Medulla oblongata (tissue), 1 donor: Measurements from ENCODE around the gene TXNRD2.
A peak's percentile ranks its signal among the peaks of the same experiment; 100 is the strongest.

Source experiments
- DNase-seq: peaks from one replicate; pipeline ENCODE4 v3.0.0-alpha.2; 2015; ENCODE audit errors: extremely low spot score

TXNRD2 gene

DNA sequence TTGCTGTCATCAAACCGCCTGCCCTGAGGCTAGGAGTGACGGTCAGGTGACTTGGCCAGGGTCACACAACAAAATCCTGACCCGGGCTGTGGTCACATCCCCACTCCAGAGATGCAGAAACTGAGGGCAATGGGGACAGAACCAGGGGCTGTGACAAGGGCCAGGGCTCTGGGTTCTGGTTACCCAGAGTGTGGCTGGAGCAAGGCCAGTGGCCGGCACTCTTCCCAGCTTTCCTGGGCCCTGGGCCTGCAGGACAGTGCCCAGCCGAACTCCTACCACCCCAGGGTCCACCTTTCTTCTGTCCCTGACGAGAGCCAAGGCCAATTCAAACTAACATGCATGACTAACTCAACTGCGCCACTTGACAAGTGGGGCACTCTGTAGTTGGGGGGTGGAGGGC, 39.1 kb upstream of the TXNRD2 start:
- DNase-seq = peak; percentile 30

- no peak for DNase-seq
These were observed 38.3 kb upstream of the TXNRD2 start for GRCh38 chr22:19979712-19980493.

DNA sequence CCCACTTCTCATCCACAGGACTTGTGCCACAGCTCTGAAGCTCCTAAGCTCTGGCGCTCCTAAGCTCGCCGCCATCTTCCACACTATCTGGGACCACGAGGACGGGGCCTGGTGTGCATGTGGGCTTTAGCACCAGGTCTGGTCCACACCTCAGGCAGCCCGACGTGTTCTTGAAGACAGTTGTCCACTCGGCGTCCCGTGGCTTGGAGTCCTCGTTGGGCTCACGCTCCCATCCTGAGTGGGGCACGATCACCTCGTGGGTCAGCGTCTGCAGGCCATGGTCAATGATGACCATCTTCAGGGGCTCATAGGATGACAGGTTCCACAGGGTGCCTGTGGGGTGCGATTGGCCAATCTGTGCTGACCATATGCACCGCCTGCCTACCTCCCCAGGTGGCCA, 37.1 kb upstream of the TXNRD2 start:
- no peak for DNase-seq

GRCh38 chr22:19977296-19978243, 36.0 kb upstream of the TXNRD2 start:
- DNase-seq = no peak

GRCh38 chr22:19976671-19977070, 35.1 kb upstream of the TXNRD2 start:
- DNase-seq = no peak

GRCh38 chr22:19975707-19976035, 34.1 kb upstream of the TXNRD2 start:
- DNase-seq = no peak

DNA sequence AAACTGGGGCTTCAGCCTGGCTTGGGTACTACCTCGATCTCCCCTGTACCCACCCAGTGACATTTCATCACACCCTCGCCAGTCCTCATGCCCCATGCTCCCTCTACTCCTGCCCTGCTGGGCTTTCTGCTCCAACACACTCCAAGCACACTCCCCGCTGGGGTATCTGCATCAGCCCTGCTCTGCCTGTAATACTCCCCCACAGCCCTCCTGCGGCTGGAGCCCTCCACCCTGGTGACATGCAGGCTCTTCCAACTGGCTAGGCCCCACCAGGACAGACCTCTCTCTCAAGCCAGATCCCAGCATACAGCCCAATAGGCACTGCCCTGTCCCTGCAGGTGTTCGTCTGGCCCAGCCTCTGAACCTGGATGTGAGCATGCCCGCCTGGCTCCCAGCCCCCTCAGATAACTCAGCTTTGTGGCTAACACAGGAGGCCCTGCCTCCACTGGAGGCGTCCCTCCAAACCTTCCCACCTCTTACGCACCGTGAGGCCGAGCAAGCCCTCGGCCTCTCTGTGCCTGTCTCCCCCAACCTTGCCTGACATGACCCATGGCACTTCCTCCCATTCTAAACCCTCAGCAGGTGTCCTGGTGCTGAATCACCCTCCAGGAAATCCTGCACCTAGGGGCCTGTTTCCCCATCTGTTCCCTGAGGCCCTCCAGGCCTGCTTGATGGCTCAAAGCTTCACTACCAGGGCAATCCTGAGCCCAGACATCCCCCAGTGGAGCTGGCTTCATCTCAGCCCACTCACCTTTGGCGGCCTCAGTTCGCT, 33.5 kb upstream of the TXNRD2 start:
- DNase-seq = no peak

DNA sequence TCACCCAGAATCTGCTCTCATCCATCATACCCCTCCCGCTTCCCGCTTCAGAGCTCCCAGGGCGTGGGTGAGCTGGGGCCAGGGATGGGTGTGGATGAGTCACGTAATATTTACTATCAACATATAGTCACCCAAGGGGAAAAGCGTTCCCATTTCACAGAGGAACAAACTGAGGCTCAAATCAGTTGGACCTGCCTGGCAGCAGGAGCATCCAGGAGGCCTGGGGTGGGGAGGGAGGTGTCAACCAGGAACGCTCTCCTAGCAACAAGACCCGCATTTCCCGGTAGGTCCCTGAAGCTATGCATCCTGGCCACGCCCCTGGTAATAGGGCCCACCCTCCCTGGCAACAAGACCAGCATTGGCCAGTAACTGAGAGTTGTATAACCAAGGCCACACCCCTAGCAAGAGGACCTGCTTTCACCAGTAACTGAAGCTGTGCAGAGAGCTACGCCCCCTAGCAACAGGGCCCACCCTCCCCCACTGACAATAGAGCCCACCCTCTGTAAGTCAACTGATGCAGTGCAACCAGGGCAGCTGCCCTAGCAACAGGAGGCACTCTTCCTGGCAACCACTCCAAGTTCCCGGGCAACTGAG, 32.7 kb upstream of the TXNRD2 start:
- DNase-seq = peak; percentile 74

GRCh38 chr22:19973551-19974267, 32.1 kb upstream of the TXNRD2 start:
- no peak for DNase-seq

DNA sequence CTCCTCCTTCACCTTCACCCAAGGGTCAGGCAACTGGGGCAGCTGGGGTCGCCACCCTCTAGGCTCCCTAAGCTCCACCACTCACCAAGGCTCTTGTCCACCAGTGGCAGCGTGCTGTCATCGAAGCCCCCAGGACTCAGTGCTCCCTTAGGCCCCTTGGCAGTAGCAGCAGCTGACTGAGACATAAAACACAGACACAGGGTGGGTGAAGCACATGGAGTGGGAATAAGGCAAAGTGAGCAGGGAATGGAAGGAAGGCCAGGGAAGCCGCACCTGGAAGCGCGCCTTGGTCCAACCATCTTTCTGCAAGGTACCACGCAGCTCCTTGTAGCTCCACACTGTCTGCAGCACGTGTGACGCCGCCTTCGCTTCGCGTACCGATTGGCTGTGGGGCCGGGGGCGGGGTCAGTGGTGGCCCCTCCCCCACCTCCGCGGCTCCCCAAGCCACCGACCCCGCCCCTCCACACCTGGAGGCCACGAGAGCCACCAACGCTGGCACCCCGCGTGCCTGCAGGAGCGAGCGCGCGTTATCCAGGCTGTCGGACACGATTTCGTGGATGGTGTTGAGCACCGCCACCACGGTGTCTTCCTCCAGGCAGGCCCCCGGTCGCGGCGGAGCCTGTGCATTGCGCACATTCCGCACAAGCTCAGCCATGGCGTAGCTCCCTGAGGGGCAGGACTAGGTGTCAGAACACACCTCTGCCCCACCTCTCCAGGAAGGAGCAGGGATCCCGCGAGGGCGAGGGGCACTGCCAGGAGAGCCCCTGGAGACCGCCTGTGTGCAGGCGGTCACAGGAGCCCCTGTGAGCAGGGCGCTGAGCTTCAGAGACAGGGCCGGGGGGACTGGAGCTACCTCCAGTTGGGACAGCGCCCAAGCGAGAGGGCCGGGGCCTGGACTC, 31.3 kb upstream of the TXNRD2 start:
- DNase-seq = no peak

GRCh38 chr22:19972251-19972650, 30.6 kb upstream of the TXNRD2 start:
- no peak for DNase-seq

DNA sequence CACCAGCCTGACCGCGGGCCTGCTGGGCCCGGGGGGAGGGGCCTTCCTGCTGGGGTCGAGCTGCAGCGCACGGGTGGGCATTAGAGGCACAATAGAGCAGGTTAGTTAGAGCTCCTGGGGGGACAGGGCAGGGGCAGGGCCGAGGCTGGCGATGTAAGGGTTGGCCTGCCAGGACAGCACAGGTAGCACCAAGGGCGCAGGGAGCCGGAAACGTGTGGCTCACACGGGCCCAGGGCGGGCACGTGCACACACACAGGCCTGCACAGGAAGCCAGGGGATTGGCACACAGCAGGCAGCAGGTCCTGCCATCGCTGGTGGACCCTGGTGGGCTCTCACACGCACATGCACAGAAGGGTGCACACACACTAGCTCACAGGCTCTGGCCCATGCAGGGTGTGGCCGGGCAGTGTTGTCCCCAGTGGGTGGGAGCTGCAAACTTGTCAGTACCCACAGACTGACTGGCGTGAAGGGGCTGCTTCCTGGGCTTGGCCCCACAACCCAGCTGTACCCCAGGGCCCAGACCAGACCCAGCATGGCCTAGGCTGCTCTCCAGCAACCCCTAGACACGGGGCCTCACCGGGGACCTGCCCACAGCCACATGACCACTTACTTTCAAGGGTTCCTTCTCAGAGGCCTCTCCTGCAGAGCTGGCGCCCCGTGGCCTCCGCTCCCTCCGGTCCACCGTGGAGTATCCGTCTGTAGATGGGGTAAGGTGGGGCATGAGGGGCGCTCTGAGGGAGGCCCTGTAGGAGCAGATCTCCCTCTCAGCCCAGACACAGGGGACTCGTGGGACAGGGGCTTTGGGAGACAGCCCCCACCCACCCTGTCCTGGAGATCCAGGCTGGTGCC, 29.9 kb upstream of the TXNRD2 start:
- DNase-seq = no peak

GRCh38 chr22:19970479-19971275, 29.1 kb upstream of the TXNRD2 start:
- peak; percentile 71 for DNase-seq

GRCh38 chr22:19970031-19970478, 28.4 kb upstream of the TXNRD2 start:
- DNase-seq = no peak

DNA sequence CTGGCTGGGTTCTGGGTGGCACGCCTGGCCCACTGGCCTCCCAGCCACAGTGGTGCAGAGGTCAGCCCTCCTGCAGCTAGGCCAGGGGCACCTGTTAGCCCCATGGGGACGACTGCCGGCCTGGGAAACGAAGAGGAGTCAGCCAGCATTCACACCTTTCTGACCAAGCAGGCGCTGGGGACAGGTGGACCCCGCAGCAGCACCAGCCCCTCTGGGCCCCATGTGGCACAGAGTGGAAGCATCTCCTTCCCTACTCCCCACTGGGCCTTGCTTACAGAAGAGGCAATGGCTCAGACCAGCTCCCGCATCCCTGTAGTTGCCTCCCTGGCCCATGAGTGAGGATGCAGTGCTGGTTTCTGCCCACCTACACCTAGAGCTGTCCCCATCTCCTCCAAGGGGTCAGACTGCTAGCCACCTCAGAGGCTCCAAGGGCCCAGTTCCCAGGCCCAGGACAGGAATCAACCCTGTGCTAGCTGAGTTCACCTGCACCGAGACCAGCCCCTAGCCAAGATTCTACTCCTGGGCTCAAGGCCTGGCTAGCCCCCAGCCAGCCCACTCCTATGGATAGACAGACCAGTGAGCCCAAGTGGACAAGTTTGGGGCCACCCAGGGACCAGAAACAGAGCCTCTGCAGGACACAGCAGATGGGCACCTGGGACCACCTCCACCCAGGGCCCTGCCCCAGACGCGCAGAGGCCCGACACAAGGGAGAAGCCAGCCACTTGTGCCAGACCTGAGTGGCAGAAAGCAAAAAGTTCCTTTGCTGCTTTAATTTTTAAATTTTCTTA, 27.7 kb upstream of the TXNRD2 start:
- no peak for DNase-seq

DNA sequence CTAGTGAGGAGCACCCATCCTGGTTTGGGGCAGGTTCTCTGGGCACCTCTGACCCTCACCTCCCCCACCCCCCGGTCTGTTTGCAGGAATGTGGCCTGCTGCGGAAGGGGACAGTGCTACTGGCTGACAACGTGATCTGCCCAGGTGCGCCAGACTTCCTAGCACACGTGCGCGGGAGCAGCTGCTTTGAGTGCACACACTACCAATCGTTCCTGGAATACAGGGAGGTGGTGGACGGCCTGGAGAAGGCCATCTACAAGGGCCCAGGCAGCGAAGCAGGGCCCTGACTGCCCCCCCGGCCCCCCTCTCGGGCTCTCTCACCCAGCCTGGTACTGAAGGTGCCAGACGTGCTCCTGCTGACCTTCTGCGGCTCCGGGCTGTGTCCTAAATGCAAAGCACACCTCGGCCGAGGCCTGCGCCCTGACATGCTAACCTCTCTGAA, 26.9 kb upstream of the TXNRD2 start:
- no peak for DNase-seq

DNA sequence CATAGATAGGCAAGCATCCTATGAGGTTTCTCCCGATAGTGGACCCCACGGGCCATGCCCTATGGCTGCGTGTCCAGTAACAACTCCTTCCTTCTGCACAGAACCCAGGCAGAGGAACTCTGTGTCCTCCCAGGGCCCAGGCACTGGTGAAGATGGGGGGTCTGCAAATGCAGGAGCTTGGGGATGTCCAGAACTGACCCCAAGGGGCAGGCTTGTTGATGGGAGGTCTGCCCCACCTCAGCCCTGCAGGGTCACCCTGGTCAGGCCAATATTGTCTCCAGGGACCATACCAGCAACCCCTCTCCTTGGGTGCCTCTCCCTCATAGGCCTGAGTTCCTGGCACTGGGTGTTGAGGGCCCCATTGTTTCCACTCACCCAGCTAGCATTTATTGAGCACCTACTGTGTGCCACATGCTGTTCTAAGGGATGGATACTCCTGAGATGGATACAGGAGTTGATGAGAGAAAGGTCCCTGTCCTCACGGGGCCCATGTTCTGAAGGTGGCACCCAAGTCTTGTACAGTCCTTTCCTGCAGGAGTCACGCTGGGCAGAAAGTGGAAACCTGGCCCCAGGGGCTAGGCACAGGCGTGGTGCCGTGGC, 26.3 kb upstream of the TXNRD2 start:
- DNase-seq = no peak
